Activated CD4-positive, alpha-beta T cell treated with anti-CD3 and anti-CD28 coated beads, Interleukin-2, amount 10 ng/mL, durations not matched to agents 7 days and 5 days (primary cell): Measurements from ENCODE around the gene SLC34A1. TPM values are rescaled to one million over a fixed set of nuclear protein-coding genes. Genes with fewer than 3 reads are reported as not detected.
A peak's percentile ranks its signal among the peaks of the same experiment; 100 is the strongest.

ENCODE experiments used
- CTCF ChIA-PET: fragments of 350-600 bp; sonication (Branson Sonifier 250); formaldehyde crosslinking; loops from one replicate; lab custom pipeline; 2021; ENCODE audit warnings: antibody characterized with exemption; lab: Charles Lee
- POLR2A ChIA-PET: fragments of 350-600 bp; sonication (Branson Sonifier 250); formaldehyde crosslinking; loops from one replicate; lab custom pipeline; 2021; ENCODE audit warnings: antibody characterized with exemption; lab: Charles Lee
- DNase-seq: peaks from one replicate; pipeline ENCODE4 v3.0.0-alpha.2; 2020
- H3K27ac Mint-ChIP-seq: one replicate; pipeline ENCODE4 v1.8.0; 2021; ENCODE audit warnings: mild to moderate bottlenecking, moderate library complexity, mixed read lengths
- H3K27me3 Mint-ChIP-seq: one replicate; pipeline ENCODE4 v1.8.0; 2021; ENCODE audit warnings: mixed read lengths
- H3K36me3 Mint-ChIP-seq: one replicate; pipeline ENCODE4 v1.8.0; 2021; ENCODE audit warnings: low read depth, mixed read lengths
- H3K4me1 Mint-ChIP-seq: one replicate; pipeline ENCODE4 v1.8.0; 2021; ENCODE audit warnings: mixed read lengths
- H3K4me3 Mint-ChIP-seq: one replicate; pipeline ENCODE4 v1.8.0; 2021; ENCODE audit warnings: mild to moderate bottlenecking, moderate library complexity, mixed read lengths
- H3K9me3 Mint-ChIP-seq: one replicate; pipeline ENCODE4 v1.8.0; 2021; ENCODE audit warnings: mixed read lengths
- total RNA-seq, 2 experiments: library from RNA; stranded (reverse); gene quantifications; one replicate each; pipeline ENCODE4 v1.2.3, GENCODE V29; 2021

The SLC34A1 gene
- total RNA-seq, 2 experiments from 2014 or later, result 0.12 to 0.27 TPM

DNA sequence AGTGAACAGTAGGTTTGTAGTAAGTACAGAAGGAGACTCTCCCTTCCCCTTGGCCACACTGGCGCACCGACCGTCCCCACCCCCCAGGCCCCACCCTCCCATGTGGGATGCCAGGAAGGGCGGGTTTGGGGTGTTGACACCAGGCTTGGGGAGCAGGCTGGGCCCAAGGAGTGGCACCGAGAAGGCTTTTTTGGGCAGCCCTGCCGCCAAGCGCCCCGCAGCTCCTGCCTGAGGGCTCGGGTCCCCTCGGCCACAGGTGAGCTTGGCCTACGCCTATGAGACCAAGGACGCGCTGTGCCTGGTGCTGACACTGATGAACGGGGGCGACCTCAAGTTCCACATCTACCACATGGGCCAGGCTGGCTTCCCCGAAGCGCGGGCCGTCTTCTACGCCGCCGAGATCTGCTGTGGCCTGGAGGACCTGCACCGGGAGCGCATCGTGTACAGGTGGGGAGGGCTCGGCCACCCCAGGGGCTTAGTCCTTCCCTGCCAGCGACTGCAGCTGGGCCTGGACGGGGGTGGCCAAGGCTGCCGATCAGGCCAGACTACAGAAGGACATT, 49.5 kb downstream of the SLC34A1 start:
- ChIA-PET POLR2A (interaction anchor here (0.8 to 1.4 kb wide), 2 partner anchors 11 to 13 kb away, joined by 3 read pairs; partner anchors contain the start of gene PRR7), CTCF (interaction anchor here (1.1 to 53.2 kb wide), 5 partner anchors 25 to 124 kb away, joined by 3 to 1643 read pairs (median 25); partner anchors contain the start of genes DBN1, F12, PFN3 and PRR7)
- peak overlapping the region; percentile 47 for H3K4me3 Mint-ChIP-seq
- peaks cover 83% of the 10 kb centered on the region for H3K4me1 Mint-ChIP-seq
- H3K36me3 Mint-ChIP-seq, result peaks cover 88% of the 10 kb centered on the region
- no peak for DNase-seq
- no peaks in the 10 kb centered on the region for H3K9me3 Mint-ChIP-seq
- peak overlapping the region; percentile 88 for H3K27ac Mint-ChIP-seq
- no peaks in the 10 kb centered on the region for H3K27me3 Mint-ChIP-seq

DNA sequence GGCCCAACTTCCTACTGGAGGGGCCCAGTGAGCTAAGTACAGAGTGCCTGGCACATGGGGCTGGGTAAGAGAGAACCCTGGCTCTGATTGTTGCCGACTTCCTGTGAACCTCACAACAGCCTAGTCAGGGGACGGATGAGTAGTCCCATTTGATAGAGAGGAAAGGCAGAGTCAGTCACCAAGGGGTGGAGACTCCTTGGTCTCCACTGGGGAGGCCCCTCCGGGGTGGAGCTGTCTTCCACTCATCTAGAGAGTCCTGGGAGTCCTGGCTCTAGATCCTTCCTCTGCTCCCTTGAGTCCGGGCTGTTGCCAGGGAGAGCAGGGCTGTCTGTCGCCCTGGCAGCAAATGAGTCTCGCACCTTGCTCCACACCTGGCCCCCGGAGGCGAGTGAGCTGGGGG, 50.2 kb downstream of the SLC34A1 start:
- POLR2A ChIA-PET, result interaction anchor here (1.4 kb wide), 1 partner anchor 10 kb away, joined by 3 read pairs; no protein-coding TSS in a partner anchor
- H3K9me3 Mint-ChIP-seq, result no peaks in the 10 kb centered on the region
- peak overlapping the region; percentile 47 for H3K4me3 Mint-ChIP-seq
- peak overlapping the region; percentile 88 for H3K27ac Mint-ChIP-seq
- H3K27me3 Mint-ChIP-seq, result no peaks in the 10 kb centered on the region
- CTCF ChIA-PET, result interaction anchor here (4.0 to 53.2 kb wide), 3 partner anchors 24 to 44 kb away, joined by 25 to 1643 read pairs (median 304); partner anchors contain the start of genes DBN1, F12, PFN3 and PRR7
- peaks cover 78% of the 10 kb centered on the region for H3K4me1 Mint-ChIP-seq
- peaks cover 85% of the 10 kb centered on the region for H3K36me3 Mint-ChIP-seq
- DNase-seq, result peak; percentile 59

DNA sequence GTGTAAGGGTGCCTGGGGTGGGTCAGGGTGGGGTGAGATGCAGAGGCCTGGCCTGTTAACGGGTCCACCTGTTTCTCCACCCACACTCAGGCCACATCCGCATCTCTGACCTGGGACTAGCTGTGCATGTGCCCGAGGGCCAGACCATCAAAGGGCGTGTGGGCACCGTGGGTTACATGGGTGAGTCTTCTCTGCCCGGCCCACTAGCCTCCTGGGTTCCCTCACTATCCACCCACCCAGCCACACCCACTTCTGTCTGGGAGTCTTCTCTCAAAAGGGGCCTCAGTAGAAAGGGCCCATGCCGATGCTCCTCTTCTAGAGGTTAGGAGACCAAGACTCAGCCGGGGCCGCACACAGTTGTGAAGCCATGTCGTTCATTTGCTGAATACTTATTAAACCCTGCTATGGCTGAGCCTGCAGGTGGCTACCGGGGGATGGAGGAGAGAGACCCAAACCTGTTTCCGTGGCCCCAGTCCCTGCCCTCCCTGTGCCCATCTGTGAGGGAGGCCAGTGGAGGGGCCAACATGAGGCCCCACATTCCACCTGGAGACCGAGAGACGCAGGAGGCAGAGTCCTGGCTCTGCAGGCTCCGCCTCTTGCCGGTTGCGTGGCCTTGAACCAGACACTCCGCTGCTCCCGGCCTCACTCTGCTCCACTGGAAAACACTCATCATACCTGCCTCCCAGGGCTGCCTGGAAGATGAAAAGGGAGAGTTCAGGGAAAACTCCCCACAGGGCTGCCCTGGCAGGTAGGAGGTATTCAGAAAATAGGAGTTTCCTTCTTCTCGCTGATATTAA, 50.9 kb downstream of the SLC34A1 start:
- ChIA-PET CTCF (interaction anchor here (4.0 to 53.2 kb wide), 5 partner anchors 15 to 45 kb away, joined by 25 to 1643 read pairs (median 304); partner anchors contain the start of genes DBN1, F12, GRK6 and PFN3), POLR2A (interaction anchor here (1.4 kb wide), 1 partner anchor 9 kb away, joined by 3 read pairs; no protein-coding TSS in a partner anchor)
- H3K27me3 Mint-ChIP-seq, result no peaks in the 10 kb centered on the region
- H3K4me1 Mint-ChIP-seq, result peaks cover 78% of the 10 kb centered on the region
- DNase-seq, result no peak
- no peak overlapping the region for H3K27ac Mint-ChIP-seq
- peaks cover 85% of the 10 kb centered on the region for H3K36me3 Mint-ChIP-seq
- no peak overlapping the region for H3K4me3 Mint-ChIP-seq
- no peaks in the 10 kb centered on the region for H3K9me3 Mint-ChIP-seq

DNA sequence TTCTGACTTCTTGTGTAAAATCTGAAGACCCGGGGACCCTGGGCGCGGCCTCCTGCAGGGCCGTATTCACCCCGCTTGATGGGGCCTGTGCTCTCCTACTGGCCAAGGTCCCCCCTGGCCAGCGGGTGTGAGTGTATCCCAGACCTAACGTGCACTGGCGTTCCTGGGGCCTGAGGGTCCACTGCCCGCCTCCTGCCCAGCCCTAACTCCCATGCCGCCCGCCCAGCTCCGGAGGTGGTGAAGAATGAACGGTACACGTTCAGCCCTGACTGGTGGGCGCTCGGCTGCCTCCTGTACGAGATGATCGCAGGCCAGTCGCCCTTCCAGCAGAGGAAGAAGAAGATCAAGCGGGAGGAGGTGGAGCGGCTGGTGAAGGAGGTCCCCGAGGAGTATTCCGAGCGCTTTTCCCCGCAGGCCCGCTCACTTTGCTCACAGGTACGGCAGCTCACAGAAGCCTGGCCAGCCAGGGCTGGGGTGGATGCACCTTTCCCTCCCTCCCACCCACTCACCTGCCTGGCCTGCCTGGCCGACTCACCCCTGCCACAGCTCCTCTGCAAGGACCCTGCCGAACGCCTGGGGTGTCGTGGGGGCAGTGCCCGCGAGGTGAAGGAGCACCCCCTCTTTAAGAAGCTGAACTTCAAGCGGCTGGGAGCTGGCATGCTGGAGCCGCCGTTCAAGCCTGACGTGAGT, 51.8 kb downstream of the SLC34A1 start:
- Mint-ChIP-seq H3K4me1 (peaks cover 73% of the 10 kb centered on the region), H3K27ac (peak overlapping the region; percentile 19), H3K4me3 (no peak overlapping the region), H3K36me3 (peaks cover 81% of the 10 kb centered on the region), H3K9me3 (no peaks in the 10 kb centered on the region), H3K27me3 (no peaks in the 10 kb centered on the region)
- POLR2A ChIA-PET, result interaction anchor here (0.5 kb wide), 1 partner anchor 895 kb away, joined by 3 read pairs; no protein-coding TSS in a partner anchor
- no peak for DNase-seq
- CTCF ChIA-PET, result interaction anchor here (11.9 to 46.8 kb wide), 2 partner anchors 14 to 27 kb away, joined by 162 to 1643 read pairs; partner anchors contain the start of genes F12, GRK6, PFN3 and PRR7

DNA sequence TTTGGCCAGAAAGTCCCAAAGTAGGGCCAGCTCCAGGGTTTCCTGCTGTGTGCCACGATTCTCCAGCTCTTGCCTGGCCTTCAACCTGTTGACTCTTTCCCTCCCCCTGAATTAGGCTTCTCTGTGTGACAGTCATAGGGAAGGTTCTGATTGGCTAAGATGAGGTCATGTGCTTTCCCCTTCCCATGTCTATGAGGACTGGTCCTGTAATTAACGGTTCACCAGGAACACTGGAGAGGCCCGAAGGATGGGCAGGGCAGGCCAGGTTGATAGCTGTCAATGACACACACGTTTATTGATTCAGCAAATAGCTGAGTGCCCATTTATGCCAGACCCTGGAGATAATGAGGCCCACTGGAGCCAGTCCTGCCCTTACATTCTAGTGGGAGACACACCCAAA, 53.4 kb downstream of the SLC34A1 start:
- Mint-ChIP-seq H3K9me3 (no peaks in the 10 kb centered on the region), H3K27ac (peak overlapping the region; percentile 31), H3K27me3 (no peaks in the 10 kb centered on the region), H3K4me3 (no peak overlapping the region), H3K36me3 (peaks cover 72% of the 10 kb centered on the region), H3K4me1 (peaks cover 73% of the 10 kb centered on the region)
- ChIA-PET CTCF (interaction anchor here (1.1 to 46.8 kb wide), 3 partner anchors 13 to 128 kb away, joined by 3 to 1643 read pairs (median 162); partner anchors contain the start of genes F12, GRK6, PFN3 and PRR7), POLR2A (no interaction called here)
- DNase-seq, result no peak

DNA sequence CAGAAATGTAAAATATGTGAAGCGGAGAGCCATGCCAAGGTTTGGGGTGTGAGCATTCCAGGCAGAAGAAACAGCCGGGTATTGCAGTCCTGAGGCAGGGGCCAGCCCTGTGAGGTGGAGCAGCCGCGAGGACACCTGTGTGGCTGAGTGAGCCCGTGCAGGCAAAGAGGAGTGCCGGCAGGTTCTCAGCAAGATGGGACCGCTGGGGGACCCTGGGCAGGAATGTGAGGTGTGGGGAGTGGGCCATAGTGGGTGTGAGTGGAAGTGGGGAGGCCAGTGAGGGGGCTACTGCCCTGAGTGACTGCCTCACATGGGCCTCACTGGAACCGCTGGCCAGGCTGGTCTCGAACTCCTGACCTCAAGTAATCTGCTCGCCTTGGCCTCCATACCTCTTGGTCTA, 54.2 kb downstream of the SLC34A1 start:
- H3K36me3 Mint-ChIP-seq, result peaks cover 63% of the 10 kb centered on the region
- no peaks in the 10 kb centered on the region for H3K27me3 Mint-ChIP-seq
- H3K4me1 Mint-ChIP-seq, result peaks cover 70% of the 10 kb centered on the region
- no peak overlapping the region for H3K4me3 Mint-ChIP-seq
- ChIA-PET CTCF (interaction anchor here (11.9 to 46.8 kb wide), 2 partner anchors 12 to 30 kb away, joined by 162 to 1643 read pairs; partner anchors contain the start of genes F12, GRK6, PFN3 and PRR7), POLR2A (no interaction called here)
- H3K27ac Mint-ChIP-seq, result no peak overlapping the region
- H3K9me3 Mint-ChIP-seq, result no peaks in the 10 kb centered on the region
- DNase-seq, result no peak

DNA sequence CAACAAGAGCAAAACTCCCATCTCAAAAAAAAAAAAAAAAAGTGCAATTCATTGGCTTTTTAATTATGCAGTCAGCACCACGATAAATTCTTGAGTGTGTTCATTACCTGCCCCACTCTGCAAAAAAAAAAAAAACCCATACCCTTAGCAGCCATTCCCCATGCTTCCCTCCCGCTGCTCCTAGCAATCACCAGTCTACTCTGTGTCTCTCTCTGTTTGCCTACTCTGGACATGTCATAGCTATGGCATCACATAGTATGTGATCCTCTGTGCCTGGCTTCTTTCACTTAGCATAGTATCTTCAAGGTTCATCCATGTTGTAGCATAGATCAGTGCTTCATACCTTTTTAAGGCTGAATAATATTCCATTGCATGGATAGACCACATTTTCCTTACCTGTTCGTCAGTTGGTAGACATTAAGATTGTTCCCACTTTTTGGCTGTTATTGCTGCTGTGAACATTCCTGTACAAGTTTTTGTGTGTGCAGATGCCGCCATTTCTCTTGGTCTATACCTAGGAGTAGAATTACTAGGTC, 55.4 kb downstream of the SLC34A1 start:
- Mint-ChIP-seq H3K4me1 (peaks cover 70% of the 10 kb centered on the region), H3K4me3 (no peak overlapping the region), H3K27me3 (no peaks in the 10 kb centered on the region), H3K9me3 (no peaks in the 10 kb centered on the region), H3K36me3 (peaks cover 53% of the 10 kb centered on the region), H3K27ac (no peak overlapping the region)
- POLR2A ChIA-PET, result interaction anchor here (1.2 kb wide), 1 partner anchor 8 kb away, joined by 4 read pairs; no protein-coding TSS in a partner anchor
- DNase-seq, result no peak
- CTCF ChIA-PET, result interaction anchor here (1.1 to 46.8 kb wide), 3 partner anchors 11 to 130 kb away, joined by 3 to 1643 read pairs (median 162); partner anchors contain the start of genes F12, GRK6, PFN3 and PRR7

DNA sequence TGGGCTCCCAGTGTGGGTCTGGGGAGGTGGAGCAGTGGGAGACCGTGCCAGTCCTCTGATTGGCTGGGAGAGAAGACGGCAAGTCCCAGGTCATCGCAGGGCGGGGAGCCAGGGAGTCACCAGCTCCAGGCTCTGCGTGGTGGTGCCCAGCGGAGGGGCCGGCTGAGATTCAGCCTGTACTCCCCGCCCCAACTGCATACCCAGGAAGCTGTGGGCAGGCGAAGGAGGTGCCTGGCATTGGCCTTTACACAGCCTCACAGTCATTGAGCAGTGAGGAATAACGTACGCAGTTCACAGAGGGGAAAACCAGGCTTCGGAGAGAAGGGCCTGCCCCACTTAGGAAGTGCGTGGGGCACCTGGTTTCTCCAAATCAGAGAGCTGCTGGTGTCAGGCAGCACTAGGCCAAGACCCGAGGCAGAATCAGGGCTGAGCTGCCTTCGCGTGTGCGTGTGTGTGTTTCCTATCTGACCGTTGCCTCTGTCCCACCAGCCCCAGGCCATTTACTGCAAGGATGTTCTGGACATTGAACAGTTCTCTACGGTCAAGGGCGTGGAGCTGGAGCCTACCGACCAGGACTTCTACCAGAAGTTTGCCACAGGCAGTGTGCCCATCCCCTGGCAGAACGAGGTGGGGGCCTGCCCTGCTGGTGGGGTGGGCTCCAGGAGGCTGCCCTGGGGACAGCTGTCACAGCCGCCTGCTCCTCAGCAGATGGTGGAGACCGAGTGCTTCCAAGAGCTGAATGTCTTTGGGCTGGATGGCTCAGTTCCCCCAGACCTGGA, 56.2 kb downstream of the SLC34A1 start:
- DNase-seq, result no peak
- ChIA-PET CTCF (interaction anchor here (0.9 to 46.8 kb wide), 6 partner anchors 10 to 327 kb away, joined by 3 to 1643 read pairs (median 4); partner anchors contain the start of genes F12, GRK6, PFN3 and PRR7), POLR2A (interaction anchor here (1.2 kb wide), 1 partner anchor 9 kb away, joined by 4 read pairs; no protein-coding TSS in a partner anchor)
- Mint-ChIP-seq H3K4me1 (peaks cover 73% of the 10 kb centered on the region), H3K36me3 (peaks cover 48% of the 10 kb centered on the region), H3K4me3 (no peak overlapping the region), H3K9me3 (no peaks in the 10 kb centered on the region), H3K27ac (peak overlapping the region; percentile 44), H3K27me3 (no peaks in the 10 kb centered on the region)

DNA sequence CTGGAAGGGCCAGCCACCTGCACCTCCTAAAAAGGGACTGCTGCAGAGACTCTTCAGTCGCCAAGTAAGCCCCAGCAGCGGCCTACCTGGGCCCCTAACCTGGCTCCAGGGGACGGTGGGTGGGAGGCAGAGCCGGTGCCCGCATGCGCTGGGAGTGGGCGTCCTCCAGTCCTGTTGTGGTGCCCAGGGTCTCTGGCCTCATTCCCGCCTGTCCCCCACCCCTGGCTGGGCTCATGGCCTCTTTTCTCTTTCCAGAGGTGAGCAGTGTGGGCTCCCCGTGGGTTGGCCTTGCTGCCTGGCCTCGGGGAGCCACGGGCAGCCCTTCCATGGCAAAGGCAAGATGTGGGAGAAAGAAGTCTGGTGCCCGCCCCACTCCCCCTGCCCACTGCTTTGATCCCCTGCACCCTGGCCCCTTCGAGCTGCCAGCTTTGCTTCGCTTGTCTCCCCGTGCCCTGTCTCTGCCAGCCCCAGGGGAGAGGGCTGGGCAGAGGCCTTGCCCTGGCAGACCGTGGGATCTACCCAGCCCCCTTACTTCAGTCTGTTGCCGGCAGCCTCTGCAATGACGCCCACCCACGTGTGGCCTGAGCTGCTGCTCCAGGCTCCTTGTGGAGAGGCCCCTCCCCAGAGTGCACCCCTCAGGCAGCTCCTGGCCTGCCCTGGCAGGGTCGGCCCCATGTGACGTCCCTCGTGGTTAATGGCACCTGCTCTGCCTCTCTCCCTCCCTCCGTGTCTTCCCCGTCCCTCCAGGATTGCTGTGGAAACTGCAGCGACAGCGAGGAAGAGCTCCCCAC, 57.0 kb downstream of the SLC34A1 start:
- peaks cover 43% of the 10 kb centered on the region for H3K36me3 Mint-ChIP-seq
- no peak for DNase-seq
- no peak overlapping the region for H3K27ac Mint-ChIP-seq
- POLR2A ChIA-PET, result interaction anchor here (1.2 kb wide), 1 partner anchor 10 kb away, joined by 4 read pairs; no protein-coding TSS in a partner anchor
- H3K4me1 Mint-ChIP-seq, result peaks cover 75% of the 10 kb centered on the region
- no peaks in the 10 kb centered on the region for H3K9me3 Mint-ChIP-seq
- no peak overlapping the region for H3K4me3 Mint-ChIP-seq
- CTCF ChIA-PET, result interaction anchor here (0.6 to 46.8 kb wide), 8 partner anchors 9 to 433 kb away, joined by 3 to 1643 read pairs (median 4); partner anchors contain the start of genes F12, GRK6, PFN3 and PRR7
- no peaks in the 10 kb centered on the region for H3K27me3 Mint-ChIP-seq

DNA sequence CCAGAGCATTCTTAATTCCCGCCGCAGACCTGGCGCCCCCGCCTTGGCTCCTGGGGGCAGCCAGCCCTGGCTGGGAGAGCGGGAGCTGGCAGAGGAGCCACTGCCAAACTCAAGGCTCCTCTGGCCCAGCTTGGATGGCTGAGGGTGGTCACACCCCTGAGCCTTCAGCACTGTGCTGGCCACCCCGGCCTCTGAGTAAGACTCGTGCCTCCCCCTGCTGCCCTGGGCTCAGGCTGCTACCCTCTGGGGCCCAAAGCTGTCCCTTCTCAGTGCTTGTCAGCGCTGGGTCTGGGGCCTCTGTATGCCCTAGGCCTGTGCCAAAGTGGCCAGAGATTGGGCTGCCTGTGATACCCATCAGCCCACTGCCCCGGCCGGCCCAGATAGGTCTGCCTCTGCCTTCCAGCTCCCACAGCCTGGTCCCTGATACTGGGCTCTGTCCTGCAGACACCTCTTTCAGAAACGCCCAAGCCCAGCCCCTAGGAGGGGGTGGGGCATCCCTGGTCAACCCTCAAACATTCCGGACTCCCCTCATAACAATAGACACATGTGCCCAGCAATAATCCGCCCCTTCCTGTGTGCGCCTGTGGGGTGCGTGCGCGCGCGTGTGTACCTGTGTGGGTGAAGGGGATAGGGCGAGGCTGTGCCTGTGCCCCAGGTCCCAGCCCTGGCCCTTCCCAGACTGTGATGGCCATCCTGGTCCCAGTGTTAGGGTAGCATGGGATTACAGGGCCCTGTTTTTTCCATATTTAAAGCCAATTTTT, 58.0 kb downstream of the SLC34A1 start:
- Mint-ChIP-seq H3K36me3 (peaks cover 33% of the 10 kb centered on the region), H3K4me3 (no peak overlapping the region), H3K9me3 (no peaks in the 10 kb centered on the region), H3K27ac (peak overlapping the region; percentile 64), H3K4me1 (peaks cover 69% of the 10 kb centered on the region), H3K27me3 (no peaks in the 10 kb centered on the region)
- DNase-seq, result no peak
- CTCF ChIA-PET, result interaction anchor here (0.6 to 46.8 kb wide), 5 partner anchors 8 to 434 kb away, joined by 4 to 1643 read pairs (median 6); partner anchors contain the start of genes F12, GRK6, PFN3 and PRR7
- POLR2A ChIA-PET, result no interaction called here
